ENCODE measurements around the gene NEK1. TPM values are rescaled to one million over a fixed set of nuclear protein-coding genes. Genes with fewer than 3 reads are reported as not detected.

The NEK1 gene
- polyA plus RNA-seq, 1 donor (not counting 4 experiments of a cell fraction or from before 2014, with no cell fraction given), result 7.8 TPM

DNA sequence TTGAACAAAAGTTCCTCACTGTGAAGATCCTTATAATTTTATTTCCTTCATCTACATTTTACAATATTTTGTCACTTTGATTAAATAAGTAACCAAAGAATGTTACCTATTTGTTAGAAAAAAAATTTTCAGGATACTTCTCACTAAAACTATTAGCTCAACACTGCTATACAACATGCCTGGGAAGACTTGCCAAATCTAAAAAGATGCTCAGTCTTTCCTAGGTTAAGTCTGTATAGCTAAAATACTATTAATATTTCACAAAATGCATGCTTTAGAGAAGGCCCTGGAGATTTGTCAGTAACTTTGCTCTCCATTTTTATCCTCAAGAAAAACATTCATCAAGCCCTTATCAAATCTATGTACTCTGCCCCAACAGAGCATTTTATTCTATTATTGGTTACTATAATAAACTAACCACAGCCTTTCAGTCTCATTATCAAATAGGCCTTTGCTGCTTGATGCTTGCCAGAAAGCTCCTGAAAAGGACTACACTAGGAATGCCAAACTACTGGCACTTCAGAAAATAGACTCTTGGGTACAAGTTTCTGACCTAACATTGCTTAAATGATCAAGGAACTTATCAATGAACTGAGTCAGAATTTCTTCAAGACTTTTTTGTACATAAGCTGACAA, 17.7 kb downstream of the NEK1 start:
- no peaks in the 10 kb centered on the region for H3K4me1 ChIP-seq (ENCODE audit: control insufficient read depth, extremely low read depth, insufficient read depth, low read length)
- H3K79me2 ChIP-seq (ENCODE audit: control insufficient read depth, insufficient read depth, low read length), result no peaks in the 10 kb centered on the region
- no peak overlapping the region for H3K27ac ChIP-seq (ENCODE audit: control insufficient read depth, insufficient read depth, low read length)
- dilution Hi-C loops (cut with MboI; ENCODE audit: extremely low pct_ligation_motif_present, low sequenced_read_pairs), result no loop called here
- H3K9me3 ChIP-seq (ENCODE audit: control insufficient read depth, low read depth, low read length), result no peaks in the 10 kb centered on the region
- H3K4me2 ChIP-seq (ENCODE audit: control insufficient read depth, extremely low read depth, insufficient read depth, low read depth, low read length), result no peak overlapping the region
- H3K4me3 ChIP-seq (ENCODE audit: control insufficient read depth in 2 of 3, extremely low read depth in 1 of 3, insufficient read depth in 2 of 3, low read depth in 1 of 3, low read length in 3 of 3), result no peak overlapping the region
- H3K9me1 ChIP-seq (ENCODE audit: control insufficient read depth, extremely low read depth, insufficient read depth, low read length), result no peaks in the 10 kb centered on the region
- H3K9ac ChIP-seq (ENCODE audit: control insufficient read depth, extremely low read depth, insufficient read depth, low read length), result no peak overlapping the region
- TF ChIP-seq, protein P1, sequence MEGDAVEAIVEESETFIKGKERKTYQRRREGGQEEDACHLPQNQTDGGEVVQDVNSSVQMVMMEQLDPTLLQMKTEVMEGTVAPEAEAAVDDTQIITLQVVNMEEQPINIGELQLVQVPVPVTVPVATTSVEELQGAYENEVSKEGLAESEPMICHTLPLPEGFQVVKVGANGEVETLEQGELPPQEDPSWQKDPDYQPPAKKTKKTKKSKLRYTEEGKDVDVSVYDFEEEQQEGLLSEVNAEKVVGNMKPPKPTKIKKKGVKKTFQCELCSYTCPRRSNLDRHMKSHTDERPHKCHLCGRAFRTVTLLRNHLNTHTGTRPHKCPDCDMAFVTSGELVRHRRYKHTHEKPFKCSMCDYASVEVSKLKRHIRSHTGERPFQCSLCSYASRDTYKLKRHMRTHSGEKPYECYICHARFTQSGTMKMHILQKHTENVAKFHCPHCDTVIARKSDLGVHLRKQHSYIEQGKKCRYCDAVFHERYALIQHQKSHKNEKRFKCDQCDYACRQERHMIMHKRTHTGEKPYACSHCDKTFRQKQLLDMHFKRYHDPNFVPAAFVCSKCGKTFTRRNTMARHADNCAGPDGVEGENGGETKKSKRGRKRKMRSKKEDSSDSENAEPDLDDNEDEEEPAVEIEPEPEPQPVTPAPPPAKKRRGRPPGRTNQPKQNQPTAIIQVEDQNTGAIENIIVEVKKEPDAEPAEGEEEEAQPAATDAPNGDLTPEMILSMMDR (optimal IDR thresholded peaks at IDR 0.05 in 1 of 3, IDR thresholded peaks at IDR 0.05 in 1 of 3, conservative IDR thresholded peaks at IDR 0.05 in 1 of 3; ENCODE audit: extremely low read depth in 1 of 3, insufficient read depth in 2 of 3, low read length in 3 of 3), result no peak
- H3K36me3 ChIP-seq (ENCODE audit: control insufficient read depth in 2 of 2, extremely low read depth in 1 of 2, insufficient read depth in 2 of 2, low read length in 2 of 2), result no peaks in the 10 kb centered on the region
- DNase-seq (ENCODE audit: low read depth, low spot score) (no peak), FAIRE-seq (no peak)
- H3K27me3 ChIP-seq (ENCODE audit: control insufficient read depth, extremely low read depth, insufficient read depth, low read length), result no peaks in the 10 kb centered on the region
- H4K20me1 ChIP-seq (ENCODE audit: control insufficient read depth, extremely low read depth, insufficient read depth, low read length), result no peaks in the 10 kb centered on the region
- no peak overlapping the region for H2AFZ ChIP-seq (ENCODE audit: control insufficient read depth, low read length)

DNA sequence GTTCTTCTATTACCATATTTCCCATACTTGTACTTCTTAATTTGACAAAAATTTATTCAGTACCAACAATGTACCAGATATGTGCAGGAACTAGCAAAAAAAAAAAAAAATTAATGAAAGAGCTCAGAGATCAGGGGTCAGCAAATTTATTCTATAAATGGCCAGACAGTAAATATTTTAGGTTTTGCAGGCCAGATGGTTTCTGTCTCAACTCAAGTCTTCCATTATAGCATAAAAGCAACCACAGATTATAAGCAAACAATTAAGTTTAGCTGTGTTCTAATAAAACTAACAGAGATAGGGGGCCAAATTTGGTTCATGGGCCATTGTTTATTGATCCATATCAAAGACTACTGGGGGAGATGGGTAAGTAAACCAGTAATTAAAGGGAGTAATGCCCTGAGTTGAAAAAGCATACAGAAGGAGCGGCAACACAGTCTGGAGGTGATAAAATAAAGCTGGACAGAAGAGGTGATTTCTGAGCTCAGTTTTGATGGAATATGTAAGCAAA, 19.3 kb downstream of the NEK1 start:
- no peak overlapping the region for H3K9ac ChIP-seq (ENCODE audit: control insufficient read depth, extremely low read depth, insufficient read depth, low read length)
- H3K27ac ChIP-seq (ENCODE audit: control insufficient read depth, insufficient read depth, low read length), result no peak overlapping the region
- no peaks in the 10 kb centered on the region for H3K9me1 ChIP-seq (ENCODE audit: control insufficient read depth, extremely low read depth, insufficient read depth, low read length)
- FAIRE-seq, result no peak
- H3K79me2 ChIP-seq (ENCODE audit: control insufficient read depth, insufficient read depth, low read length), result no peaks in the 10 kb centered on the region
- H3K4me2 ChIP-seq (ENCODE audit: control insufficient read depth, extremely low read depth, insufficient read depth, low read depth, low read length), result no peak overlapping the region
- no peak overlapping the region for H2AFZ ChIP-seq (ENCODE audit: control insufficient read depth, low read length)
- DNase-seq (ENCODE audit: low read depth, low spot score), result no peak
- no peak for TF ChIP-seq EZH2 (IDR thresholded peaks at IDR 0.05; ENCODE audit: low read length)
- TF ChIP-seq, protein P1 (optimal IDR thresholded peaks at IDR 0.05 in 1 of 3, IDR thresholded peaks at IDR 0.05 in 1 of 3, conservative IDR thresholded peaks at IDR 0.05 in 1 of 3; ENCODE audit: extremely low read depth in 1 of 3, insufficient read depth in 2 of 3, low read length in 3 of 3), result no peak
- H3K9me3 ChIP-seq (ENCODE audit: control insufficient read depth, low read depth, low read length), result no peaks in the 10 kb centered on the region
- no peaks in the 10 kb centered on the region for H3K4me1 ChIP-seq (ENCODE audit: control insufficient read depth, extremely low read depth, insufficient read depth, low read length)
- no peaks in the 10 kb centered on the region for H4K20me1 ChIP-seq (ENCODE audit: control insufficient read depth, extremely low read depth, insufficient read depth, low read length)
- no peaks in the 10 kb centered on the region for H3K36me3 ChIP-seq (ENCODE audit: control insufficient read depth in 2 of 2, extremely low read depth in 1 of 2, insufficient read depth in 2 of 2, low read length in 2 of 2)
- H3K4me3 ChIP-seq (ENCODE audit: control insufficient read depth in 2 of 3, extremely low read depth in 1 of 3, insufficient read depth in 2 of 3, low read depth in 1 of 3, low read length in 3 of 3), result no peak overlapping the region
- dilution Hi-C loops (cut with MboI; ENCODE audit: extremely low pct_ligation_motif_present, low sequenced_read_pairs), result no loop called here
- H3K27me3 ChIP-seq (ENCODE audit: control insufficient read depth, extremely low read depth, insufficient read depth, low read length), result no peaks in the 10 kb centered on the region

Measured in keratinocyte (primary cell).